HFF-Myc (cell line): ENCODE results near the gene MRPL28.
A peak's percentile ranks its signal among the peaks of the same experiment; 100 is the strongest.
"Not testable (repeated sequence)": the region's sequence is repeated elsewhere in the genome, so short reads cannot be mapped to it uniquely, and the experiment has no call there.

Source experiments
- DNase-seq: peaks from one replicate; pipeline ENCODE4 v3.0.0-alpha.2; 2011; ENCODE audit warnings: low read depth; ENCODE audit errors: extremely low read depth
- H3K4me3 ChIP-seq: replicated peaks from 2 replicates; pipeline ENCODE4 v1.5.1; 2011; ENCODE audit warnings: low read depth, mild to moderate bottlenecking, control low read depth, low read length
- CTCF ChIP-seq: IDR thresholded peaks from 2 replicates; pipeline ENCODE4 v1.5.1; 2012; ENCODE audit warnings: mild to moderate bottlenecking, low read depth, low read length, control low read depth; ENCODE audit errors: missing control alignments

MRPL28 gene

GRCh38 chr16:370443-370842 is at the start of gene MRPL28:
Gene MRPL28, minus strand, starts transcription at chr16:370538. Its CDS starts 320 bp downstream, at chr16:370218.
- TF ChIP-seq CTCF: no peak
- peak within 1 kb of the TSS; percentile 47 for H3K4me3 ChIP-seq
- DNase-seq: peak; percentile 72

GRCh38 chr16:415170-415498 is 44.8 kb upstream of the MRPL28 start:
- H3K4me3 ChIP-seq, DNase-seq: not testable (repeated sequence)

DNA sequence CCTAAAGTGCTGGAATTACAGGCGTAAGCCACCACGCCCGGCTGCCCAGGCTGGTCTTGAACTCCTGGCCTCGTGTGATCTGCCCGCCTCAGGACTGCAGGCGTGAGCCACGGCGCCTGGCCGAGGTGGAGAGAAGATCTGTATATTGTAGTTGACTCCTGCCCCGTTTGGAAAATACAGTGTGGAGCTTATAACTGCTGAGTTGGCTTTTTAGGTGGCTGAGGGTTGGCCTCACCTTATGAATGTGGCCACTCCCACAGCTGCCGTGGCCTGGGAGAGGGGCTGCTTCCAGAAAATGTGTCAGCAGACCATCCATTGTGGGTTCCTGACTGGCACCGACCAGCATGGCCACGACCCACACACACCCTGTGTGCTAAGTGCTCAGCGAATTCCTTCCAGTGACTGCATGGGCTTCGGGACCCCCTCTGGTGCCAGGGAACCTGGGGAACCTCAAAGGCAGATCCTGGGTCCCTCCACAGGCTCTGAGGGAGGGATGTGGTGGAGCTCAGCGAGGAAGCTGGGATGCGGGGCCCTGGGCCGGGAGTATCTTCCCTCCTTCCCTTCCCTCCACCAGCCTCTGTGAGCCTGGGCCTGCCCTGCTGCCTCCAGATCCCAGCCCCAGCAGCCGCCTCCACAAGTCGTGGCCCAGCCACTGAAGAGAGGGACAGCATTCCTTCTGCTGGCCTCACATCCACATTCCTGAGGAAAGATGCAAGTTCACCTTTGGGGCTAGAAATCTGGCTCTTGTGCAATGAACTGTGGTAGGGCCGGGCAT is 44.2 kb upstream of the MRPL28 start:
- TF ChIP-seq CTCF: no peak
- no peak for DNase-seq

DNA sequence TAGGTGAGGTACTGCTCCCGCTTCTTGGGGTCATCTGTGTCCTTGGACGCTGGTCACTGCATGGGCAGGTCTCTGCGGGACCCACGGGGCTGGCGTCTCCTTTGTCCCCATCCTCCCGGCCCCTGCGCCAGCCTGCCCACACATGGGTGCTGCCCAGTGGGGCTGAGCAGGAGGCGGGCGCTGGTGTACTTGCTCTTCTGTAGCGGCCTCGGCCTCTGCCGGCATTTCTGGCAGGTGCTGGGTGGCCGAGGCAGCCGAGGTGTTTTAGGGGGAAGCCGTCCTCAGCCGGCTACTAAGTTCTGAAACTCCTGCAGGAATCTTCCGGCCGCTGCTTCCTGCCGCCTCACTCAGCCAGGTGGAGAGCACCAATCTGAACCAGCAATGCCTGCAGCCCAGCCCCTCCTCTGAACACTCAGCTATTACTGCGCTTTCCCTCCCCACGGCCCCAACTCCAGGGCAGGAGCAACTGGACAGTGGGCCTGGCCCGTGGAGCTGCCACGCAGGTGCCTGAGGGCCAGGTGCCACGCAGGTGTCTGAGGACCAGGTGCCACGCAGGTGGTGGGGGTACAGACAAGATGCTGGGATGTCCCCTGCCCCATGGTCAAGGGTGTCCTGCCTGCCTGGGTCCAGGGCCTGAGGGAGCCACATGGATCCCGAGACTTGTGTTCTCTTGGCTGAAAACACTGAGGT is 41.4 kb upstream of the MRPL28 start:
- no peak for TF ChIP-seq CTCF
- no peak overlapping the region for H3K4me3 ChIP-seq
- no peak for DNase-seq

More for the DNA sequence above, 44.2 kb upstream of the MRPL28 start:
- no peak overlapping the region for H3K4me3 ChIP-seq

- DNase-seq: no peak
- no peak overlapping the region for H3K4me3 ChIP-seq
These were observed 40.3 kb upstream of the MRPL28 start for GRCh38 chr16:410516-411178.

GRCh38 chr16:407253-407652 is 36.9 kb upstream of the MRPL28 start:
- no peak for DNase-seq
- TF ChIP-seq CTCF: no peak
- H3K4me3 ChIP-seq: no peak overlapping the region

More at GRCh38 chr16:410516-411178, 40.3 kb upstream of the MRPL28 start:
- no peak for TF ChIP-seq CTCF
